SW 1271 (cell line): ENCODE measurements around the gene GPR153.
A peak's percentile ranks its signal among the peaks of the same experiment; 100 is the strongest.

Experiments
- DNase-seq, 2 experiments: peaks; one replicate each; lab custom pipeline; 2025; lab: John Stamatoyannopoulos, UW

Gene GPR153

DNA sequence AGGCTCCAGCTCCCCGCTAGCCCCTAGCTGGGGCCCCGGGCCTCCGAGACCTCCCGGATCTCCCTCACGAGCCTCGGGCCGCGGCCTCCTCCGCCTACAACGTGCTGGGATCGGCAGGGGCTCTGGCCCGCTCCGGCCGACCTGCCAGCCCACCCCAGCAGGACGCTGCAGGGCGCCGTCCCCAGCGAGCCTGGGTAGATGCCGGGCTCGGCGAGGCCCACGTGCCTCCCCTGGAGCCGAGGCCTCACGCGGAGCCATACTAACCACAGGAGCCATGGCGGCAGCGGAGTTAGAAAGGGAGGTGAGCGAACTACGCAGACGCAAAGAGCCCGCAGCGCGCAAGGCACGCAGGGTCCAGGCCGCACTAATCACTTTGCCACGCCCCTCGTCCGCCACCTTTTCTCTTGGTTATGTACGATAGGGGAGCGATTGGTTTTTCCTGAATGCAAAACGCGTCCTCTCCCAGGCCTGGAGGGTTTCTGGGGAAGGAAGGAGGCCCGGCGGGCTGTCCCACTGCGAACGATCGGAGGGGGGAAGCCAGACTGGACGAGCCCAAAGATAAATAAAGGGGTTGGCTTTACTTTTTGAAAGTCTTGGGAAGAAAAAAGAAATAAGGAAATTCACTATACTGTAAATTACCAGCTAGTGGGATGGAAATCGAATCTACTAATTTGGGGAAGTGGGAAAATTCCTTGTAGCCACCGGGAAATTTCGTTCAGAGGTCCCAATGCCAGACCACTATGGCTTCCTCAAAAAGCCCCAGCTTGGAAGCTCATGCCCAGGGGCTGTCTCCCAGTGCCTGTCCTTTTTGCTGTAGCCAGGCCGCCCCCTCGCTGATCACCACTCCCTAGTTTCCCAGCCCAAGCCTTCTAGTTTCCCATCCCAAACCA, 61.4 kb downstream of the GPR153 start, which contains the start of gene RPL22:
RPL22 (minus strand) TSS at position 298 of the 890 bp plus-strand sequence; CDS start at position 276, 22 bp downstream.
- DNase-seq, result peak; percentile 89 to 96

DNA sequence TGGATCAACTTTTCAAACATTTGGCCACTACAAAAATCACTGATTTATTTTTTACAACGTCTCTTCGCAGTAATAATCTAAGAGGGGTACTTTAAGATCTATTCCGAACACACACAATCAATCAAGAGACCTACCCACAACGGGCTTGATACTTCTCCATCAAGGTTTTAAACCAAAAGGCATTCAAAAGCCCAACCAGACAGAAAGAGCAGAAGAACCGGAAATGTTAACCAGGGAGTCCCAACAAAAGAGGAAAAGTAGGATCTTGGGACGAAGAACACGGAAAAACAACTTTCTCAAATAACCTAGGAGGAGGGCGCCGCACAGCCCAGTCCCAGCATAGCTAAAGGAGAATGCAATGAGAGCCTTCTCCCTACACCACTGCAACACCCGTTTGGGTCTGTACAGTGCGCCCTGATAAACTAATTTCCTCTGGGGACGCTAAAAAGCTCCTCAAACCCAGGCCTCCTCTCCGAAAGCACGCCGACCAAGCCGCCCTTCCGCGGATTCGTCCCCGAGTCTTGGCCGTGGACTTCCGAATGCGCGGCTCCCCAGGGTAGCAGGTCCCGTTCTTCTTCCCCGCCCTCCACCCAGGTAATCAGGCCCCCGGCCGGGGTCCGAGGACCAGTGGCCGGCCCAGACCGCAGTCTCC, 62.1 kb downstream of the GPR153 start:
- DNase-seq, result no peak

DNA sequence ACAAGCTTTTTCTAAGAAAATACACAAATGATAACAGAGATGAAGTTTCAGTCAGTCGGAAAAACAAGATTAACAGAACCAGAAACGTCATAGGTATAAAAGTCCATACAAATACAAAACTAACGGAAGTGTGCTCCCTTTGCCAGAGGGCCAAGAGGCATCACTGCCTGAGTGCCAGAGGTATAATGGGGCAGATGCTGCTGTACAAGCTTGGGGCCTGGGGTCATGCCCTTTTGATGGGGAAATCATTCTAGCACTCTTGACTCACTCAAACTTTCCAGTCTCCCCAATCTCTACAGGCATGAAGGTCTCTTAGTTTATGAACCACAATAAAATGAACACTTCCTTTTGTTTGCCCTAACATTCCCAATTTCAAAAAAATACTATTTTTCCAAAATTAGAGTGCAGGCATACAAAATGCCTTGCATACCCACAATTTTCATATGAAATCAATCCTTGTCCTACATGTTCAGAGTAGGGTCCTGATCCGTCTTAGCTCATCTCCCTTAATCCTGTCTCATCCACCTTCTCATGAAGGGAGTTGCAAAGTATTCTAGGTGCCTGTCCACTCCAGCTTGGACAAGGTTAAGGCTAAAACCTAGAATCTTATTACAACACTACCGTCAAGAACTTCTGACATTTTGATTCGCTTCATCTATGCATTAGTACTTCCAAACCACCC, 63.0 kb downstream of the GPR153 start:
- DNase-seq, result no peak
